C1 segment of cervical spinal cord (tissue), 14 donors: ENCODE data around the gene IRF2BP2.
A peak's percentile ranks its signal among the peaks of the same experiment; 100 is the strongest.

Experiments
- DNase-seq, 14 donors: peaks; one replicate each; lab custom pipeline; 2025; lab: John Stamatoyannopoulos, UW

The IRF2BP2 gene

DNA sequence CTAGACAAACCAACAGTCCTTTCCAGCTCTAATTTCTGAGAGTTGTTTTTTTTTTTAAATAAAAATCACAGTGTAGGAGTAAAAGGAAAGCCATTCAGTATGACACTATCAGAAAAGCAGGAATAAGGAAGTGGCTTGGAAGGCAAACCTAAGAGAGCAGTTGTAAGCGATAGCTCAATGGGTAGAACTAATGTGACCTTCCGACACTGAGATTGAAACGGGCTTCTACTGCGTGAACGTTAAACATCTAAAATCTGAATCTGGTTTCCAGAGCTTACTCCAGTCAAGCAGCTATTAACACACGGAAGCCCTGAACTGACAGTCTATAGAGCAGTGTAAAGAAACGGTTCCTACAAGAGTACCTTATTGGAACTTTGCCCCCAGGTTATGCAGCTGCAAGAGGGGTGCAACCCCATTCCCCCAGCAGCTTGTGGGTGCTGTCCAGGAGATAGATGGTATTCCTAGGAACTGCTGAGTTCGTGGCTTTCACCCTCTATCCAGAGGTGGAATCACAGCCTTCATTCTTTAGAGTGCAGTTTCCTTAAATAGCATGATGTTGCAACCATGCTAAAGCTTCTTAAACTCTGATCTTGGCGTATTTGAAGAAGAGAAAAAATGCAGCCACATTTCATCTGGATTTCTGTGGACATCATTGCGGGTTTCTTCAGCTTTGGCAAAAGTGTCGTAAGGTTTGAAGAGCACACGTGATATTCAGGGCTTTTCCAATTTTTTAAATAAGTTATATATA, 3.3 kb upstream of the IRF2BP2 start:
- DNase-seq: peak in 4 of 14 donors; percentile 21 to 62 (median 52)

DNA sequence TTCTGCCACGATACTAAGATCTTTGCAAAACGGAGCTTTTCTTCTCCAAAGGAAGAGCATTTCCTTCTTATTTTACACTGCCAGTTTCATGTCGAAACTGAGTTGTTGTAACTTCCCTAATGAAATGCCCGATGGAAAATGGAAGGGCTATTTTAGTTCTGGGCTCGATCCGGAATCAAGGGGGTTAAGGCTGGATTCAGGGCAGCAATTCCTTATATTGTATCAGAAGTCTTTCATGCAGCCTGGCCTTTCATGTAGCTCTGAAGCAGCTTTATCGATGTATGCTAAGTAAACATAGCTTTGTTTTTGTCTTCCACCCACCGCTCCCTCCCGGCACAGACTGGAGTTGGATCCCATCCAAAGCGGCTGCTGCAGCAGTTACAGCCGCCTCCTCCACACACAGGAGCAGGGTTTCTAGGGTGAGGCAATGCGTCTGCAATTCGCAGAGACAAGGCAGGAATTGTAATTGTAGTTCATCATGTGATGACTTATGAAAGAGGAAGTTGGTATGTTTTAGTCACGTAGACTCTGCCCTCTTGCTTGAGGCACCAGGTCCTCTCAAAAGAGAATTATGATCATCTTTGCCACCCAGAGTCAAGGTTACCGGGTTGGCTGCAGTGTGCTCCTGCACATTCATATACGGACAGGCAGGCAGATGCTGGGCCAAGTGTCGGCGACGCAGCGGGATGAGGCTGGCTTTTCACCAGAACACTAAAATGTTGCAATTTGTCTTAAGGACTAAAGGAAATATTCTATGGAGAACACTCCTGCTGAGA, 2.6 kb upstream of the IRF2BP2 start:
- DNase-seq: peak in 12 of 14 donors; percentile 46 to 88 (median 82)

DNA sequence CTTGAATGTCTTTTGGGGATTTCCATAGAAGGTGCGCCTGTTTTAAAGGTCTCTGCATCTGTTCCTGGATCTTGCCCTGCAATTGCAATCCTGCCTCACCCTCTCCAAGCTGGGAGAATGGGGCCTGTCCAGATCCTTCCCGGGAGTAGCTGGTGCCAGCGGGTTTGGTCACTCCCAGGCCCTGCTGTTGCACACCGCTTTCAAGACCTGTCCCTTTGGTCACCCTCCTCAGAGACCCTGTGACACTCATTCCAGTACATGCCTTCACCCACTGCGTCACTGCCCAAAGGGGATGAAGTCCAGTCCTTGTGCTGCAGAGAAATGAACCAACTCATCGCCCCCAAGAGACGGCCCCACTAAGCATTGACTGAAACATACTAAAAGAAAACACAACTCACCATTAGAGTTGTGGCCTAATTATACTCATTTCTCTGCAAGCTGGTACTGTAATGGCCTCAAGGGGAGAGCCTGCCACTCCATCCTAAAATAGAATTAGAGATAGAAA, 1.9 kb upstream of the IRF2BP2 start:
- peak in 11 of 14 donors; percentile 23 to 84 (median 49) for DNase-seq

DNA sequence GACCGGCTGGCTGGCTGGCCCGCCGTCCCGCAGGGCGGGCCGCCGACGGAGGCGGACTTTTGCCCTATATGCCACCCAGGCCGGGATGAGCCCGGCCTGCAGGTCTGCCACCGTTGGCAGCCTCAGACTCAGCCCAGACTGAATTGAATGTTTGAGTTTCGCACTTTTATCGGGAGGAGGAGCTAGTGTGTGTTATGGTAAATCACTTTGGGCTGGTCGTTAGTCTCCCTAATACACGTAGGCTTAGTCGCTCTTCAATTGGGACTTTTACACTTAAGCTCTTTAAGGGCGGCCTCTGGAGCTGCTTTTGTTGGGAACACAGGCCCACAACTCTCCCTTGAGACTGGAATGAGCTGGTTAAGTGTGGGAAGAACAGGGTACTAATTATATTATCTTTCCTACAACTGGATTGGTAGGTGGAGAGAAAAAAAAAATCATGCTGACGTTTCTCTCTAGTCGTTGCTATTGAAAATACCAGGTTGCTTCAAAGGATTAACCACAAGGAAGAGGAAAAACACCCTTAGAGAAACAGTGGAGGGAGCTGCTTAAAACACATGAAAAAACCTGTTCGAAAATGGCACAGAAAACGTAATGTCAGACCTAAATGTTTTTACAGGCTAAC, 1.4 kb upstream of the IRF2BP2 start:
- DNase-seq: peak in 2 of 14 donors; percentile 51 to 82

DNA sequence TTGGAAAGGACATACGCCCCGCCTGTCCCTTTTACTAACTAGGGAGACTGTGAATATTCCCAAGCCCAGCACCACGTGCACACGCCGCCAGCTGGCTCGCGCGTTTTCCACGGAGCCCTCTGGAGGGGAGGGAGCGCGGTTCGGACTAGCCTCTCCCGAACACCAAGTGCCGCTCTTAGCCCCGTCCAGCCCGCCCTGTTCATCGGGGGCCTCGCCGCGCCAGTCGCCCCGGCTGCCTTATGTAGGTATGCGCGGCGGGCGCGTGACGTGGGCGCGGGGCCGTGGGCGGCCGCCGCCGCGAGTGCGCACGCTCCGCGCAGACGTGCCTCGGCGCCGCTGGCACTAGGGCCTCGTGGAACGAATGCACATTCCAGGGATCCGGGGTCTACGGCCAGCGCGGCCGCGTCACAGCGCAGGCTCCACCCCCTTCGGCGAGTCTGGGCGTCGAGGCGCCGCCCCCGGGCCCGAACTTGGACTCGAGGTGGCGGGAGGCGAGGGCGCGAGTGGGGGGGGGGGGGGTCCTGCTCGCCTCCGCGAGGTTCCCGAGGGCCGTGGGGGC, 767 bp upstream of the IRF2BP2 start:
- DNase-seq: peak; percentile 69 to 100 (median 92)

DNA sequence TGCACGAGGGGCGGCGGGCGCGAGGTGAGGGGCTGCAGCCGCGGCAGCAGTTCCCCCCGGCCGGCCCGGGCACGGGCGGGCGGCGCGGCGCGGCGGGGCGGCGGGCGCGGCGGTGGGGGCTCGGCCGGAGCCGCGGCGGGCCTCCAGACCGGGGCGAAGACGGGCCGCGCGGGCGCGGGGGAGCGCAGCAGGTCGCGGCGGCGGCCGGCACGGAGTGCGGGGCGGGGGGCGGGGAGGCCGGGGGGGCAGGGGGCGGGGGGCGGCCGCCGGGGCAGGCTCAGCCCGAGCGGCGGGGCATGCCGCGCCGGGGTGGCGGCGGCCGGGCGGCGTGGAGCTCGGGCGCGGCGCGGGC, 311 bp downstream of the IRF2BP2 start:
- DNase-seq: no peak

DNA sequence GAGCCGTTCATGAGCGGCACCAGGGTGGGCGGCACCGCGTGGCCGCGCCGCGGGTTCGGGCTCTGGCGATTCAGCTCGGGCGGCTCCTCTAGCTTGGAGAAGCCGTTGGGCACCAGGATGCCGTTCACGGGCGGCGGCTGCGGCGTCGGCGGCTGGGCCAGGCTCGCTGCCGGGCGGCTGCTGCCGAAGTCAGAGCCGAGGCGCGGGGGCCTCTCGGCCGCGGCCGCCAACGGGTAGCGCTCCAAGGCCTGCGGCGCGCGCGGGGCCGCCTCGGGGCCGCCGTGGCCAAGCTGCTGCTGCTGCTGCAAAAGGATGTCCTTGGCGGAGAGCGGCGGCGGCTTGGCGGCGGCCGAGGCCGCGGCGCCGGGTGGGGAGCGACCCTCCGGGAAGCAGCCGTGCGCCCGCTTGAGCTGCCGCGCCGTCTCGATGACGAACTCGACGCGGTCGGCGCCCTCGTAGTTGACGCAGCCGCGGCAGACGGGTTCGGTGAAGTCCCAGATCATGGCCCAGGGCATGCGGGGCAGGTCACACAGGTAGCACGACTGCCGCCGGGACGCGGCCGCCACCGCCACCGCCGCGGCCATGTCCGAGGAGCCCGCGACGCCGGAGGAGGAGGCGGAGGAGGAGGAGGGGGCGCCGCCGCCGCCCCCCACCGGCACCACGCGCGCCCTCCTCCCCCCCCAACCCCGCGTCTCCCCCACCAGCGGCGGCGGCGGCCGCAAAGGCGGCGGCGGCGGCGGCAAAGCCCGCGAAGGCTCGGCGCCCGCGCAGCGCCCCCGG, 877 bp downstream of the IRF2BP2 start:
- DNase-seq: peak in 5 of 14 donors; percentile 32 to 54 (median 37)

DNA sequence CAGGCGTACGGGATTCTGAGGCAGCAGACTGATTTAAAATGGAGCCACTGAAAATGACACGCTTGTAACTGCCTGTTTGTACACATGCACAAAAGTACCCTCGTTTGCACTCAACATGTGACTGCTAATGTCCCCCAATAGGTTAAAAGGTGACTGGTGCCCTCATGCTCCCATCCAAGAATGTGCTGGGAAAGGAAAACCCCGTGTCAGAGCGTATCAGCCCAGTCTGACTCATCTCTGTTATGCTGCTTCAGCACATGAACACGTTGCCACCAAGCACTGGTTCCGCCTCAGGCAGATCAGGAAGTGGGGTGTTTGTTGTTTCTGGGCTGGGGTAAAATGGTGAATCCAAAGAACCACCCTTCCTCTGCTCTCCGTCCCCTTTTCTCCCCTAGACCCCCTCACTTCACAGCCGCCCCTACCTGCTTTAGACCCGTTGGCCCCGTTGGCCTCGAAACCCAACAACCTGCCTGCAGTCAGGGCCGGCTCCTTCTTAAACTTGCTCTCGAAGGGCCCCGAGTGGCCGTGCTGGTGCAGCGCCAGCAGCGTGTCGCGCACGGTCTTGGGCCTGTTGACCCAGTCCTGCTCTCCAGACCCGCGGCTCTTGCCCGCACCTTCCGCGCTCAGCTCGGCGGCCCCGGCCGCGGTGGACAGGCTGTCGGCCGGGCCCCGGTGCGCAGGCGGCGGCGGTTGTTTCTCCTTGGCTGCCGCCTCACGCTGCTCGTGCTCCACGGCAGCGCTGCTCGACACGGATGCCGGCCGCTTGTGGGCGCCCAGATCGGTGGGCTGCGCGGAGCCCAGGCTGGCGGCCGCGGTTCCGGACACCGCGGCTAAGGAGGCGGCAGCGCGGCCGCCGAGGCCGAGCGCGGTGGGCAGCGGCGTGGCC, 1.7 kb downstream of the IRF2BP2 start:
- peak in 12 of 14 donors; percentile 16 to 87 (median 64) for DNase-seq

DNA sequence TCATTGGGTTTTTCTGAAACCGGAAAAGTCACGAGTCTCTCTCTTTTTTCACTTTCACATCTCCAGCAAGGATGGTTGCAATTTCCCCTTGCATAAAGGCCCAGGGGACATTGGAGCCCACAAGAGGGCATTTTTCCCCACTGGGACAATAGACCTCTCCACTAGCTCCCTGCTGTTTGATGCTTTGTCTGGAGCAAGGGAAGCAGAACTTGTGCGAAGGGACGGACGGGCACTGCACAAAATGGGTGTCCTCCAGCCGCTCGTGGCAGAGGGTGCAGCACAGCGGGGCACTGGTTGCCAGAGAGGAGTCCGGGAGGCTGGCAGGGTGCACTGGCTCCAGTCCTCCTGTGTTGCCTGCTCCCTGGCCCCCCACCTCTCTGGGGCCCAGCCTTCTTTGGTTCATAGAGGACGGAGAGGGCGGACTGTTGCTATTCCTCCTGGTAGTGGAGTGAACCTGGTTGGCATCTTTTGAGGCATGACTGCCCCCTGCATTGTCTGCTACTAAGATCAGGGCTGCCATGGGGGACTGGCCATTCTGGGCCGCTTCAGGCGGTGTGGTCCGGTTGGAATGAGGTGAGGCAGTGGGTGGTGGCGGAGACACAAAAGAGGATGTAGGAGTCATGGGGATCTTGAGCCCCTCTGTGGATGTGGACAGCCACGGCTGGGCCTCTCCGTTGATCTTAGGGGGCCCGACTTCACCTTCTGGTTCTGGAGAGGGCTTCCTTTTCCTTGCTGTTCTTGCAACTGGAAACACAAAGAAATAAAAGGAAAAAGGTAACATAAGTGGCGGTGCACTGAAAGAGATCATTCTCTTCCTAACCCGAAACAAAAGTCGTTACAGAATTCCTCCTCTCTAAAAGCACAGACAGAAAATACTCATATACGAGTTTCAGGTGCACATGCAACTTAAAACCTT, 2.6 kb downstream of the IRF2BP2 start:
- DNase-seq: peak in 9 of 14 donors; percentile 27 to 80 (median 56)

DNA sequence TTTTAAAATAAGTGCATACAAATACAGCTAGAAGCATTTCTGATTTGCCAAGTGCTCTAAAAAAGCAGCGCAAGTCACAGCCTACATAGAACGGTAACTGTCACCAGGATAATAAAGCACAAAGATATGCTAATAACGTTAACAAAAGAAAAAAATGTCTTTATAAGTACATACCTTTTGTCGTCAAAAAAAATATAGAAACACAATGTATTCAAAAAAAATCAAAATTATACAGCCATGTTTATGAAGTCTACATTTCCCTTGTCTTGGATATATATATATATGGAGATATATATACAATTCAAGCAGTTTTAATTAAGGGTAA, 3.2 kb downstream of the IRF2BP2 start:
- DNase-seq: no peak

DNA sequence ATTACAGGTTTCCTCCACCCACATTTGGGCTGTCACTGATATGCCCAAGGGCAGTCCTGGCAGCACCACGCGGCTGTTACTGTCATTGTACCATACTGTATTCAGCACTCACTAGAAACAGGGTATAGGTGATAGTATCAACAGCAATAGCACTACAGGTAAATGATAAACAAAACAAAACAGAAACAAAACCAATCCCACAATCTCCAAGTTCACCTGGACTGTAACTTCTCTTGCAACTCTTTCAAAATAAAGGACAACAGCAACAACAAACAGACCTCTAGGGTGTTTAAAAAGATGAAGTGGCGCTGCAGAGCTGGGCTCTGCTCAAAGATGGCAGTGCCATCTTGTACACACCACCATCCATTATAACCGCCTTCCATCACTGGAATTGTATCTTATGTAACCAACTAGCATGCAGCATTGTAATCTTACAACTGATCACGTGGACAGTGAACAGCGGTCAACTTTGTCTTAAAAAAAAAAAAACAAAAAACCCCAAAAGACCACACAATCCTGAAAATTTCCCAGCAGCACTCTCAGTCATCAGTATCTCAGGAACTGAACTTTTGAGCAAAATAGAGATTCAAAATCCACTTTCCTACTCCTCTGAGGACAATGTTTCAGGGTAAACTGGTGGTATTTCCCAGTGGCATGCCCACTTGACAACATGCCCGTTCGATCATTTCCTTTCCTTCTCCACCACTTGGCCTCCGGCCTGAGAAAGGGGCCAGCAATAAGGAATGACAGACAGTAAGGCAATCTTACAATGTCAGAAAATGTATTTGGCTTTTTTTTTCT, 3.8 kb downstream of the IRF2BP2 start:
- peak in 3 of 14 donors; percentile 26 to 85 (median 34) for DNase-seq

DNA sequence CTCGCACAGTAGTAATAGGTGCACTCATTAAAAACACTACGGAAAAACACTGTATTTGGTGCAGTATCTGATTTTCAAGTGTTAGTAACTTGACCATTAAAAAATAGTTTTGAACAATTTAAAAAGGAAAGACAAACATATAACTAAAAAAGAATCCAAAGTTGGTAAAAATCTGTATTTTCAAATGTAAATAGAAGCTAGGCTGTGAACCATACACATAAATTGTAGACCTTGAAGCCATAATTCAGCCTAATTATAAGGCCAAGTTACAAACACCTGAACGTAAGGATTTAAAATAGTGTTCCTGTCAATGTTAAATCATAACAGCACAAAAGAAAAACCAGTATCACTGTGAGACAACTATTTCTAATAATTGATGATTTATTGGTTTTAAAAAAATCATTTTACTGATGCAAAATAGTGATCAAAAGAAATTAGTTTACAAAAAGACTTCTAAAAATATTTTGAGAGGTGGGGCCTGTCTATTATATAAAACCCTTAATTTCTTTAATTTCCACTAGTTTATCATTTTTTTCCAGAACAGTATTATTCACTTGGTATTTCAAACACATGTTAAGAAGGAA, 4.5 kb downstream of the IRF2BP2 start:
- no peak for DNase-seq

DNA sequence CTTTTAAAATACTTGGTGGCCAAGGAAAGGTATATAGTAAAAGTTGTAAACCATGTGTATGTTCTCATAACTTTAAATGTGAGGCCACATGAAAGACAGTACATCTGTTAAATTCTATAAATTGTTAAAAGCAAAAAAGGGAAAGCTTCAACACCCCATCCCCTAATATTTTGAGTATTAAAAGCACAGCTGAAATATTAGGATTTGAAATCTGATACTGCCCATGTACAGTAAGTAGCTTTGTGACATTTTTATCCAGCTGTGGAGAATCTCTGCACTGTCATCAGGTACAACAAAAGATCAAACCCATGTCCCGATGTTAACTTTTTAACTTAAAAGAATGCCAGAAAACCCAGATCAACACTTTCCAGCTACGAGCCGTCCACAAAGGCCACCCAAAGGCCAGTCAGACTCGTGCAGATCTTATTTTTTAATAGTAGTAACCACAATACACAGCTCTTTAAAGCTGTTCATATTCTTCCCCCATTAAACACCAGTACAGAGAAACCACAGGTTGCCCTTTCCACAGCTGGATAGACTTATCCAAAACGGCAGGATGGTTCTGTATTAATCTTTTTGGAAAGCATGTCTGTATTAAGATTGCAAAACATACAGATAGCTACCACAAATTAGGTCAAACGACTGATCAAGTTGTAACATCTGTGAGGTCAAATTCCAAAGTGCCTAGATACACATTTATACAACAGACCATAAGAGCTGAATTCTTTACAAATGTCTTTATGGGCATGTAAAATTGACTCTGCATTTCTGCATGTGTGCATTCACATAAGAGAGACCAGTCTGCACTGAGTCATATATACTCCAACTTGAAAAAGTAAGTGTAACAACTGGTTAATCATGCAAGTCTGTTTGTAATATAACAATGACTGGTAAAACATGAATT, 5.2 kb downstream of the IRF2BP2 start:
- DNase-seq: peak in 2 of 14 donors; percentile 24 to 30

DNA sequence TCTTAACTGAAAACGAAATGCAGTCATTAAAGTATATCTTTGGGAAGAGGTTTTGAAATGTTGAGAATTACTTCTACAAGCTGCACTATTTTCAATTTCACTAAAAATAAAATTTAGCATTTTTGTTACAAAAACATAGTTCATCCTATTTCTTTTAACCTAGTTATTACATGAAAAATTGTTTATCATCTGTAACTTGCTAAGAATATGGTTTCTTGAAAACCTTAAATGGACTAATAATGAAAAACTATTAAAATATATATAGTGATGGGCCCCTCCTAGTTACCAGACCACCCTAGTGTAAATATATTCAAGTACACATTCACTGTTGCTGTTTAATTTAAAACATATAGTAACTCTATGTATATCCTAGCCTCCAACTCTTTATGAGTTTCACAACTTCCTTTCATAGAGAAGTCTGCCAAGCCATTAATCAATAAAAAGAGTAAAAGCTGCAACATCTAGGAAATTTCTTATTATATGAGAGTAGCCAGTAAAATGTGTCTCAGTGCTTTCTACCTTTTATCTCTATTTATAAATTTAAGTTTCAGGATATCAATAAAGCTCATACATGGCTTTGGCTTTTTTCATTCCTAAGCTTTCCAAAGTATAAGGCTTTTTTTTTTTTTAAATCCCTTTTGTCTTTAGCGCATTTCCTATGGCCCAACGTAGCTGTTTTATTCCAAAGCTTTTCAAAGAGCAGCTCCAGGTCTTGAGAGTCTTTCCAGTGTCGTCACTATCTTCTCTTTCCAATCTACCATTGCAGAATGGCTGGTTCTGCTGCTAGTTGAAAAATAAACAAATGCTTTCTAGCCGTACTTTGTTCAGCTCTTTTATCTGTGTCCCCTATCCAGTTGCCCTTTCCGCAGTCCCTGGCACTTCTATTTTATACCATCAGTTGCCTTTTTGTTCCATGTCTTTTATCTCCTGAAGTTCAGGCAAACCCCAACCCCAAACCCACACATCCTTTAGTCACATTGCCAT, 6.5 kb downstream of the IRF2BP2 start:
- peak in 1 of 14 donors; percentile 38 for DNase-seq
